SKM-1 (cell line): ENCODE results near the gene LSM11.

Source experiments
- DNase-seq: peaks from one replicate; lab custom pipeline; 2025; ENCODE audit not compliant: unreplicated experiment; lab: John Stamatoyannopoulos, UW

The LSM11 gene

DNA sequence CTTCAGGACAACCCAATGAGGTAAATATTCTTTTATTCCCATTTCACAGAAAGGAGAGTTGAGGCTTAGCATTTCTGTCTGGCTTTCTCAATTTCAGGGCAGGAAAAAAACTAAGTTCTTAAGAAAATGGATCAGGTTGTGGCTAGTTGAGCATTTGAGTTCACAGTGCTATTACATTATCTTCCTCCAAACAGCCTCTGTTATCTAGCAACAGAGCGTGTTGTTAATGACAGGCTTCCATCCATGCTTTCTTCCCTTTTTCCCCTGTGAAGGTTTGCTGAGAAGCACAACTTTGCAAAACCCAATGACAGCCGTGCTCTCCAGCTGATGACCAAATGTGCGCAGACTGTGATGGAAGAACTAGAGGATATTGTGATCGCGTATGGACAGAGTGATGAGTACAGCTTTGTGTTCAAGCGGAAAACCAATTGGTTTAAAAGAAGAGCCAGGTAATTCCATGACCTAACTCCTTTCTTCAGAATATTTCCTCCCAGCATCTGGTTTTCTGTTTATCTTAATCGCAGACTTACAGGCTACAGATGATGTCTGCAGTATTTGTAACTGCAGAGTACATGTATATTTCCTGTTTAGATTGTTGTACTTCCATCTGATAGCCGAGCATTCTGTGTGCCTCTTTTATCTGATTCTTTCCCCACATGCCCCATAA is 10.8 kb upstream of the LSM11 start:
- no peak for DNase-seq

DNA sequence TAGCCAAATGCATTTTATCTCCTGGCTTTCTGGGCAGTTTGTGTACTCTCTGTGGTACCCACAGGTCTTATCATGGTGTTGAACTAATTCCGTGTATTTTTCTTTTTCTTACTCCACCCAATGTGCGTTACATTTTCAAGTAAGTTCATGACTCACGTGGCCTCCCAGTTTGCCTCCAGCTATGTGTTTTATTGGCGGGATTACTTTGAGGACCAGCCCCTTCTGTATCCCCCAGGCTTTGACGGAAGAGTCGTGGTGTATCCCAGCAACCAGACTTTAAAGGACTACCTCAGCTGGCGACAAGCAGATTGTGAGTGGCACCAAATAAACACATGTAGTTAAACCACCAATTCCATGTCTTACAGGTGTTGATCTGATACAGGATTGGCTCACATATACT is 9.1 kb upstream of the LSM11 start:
- DNase-seq, result no peak

DNA sequence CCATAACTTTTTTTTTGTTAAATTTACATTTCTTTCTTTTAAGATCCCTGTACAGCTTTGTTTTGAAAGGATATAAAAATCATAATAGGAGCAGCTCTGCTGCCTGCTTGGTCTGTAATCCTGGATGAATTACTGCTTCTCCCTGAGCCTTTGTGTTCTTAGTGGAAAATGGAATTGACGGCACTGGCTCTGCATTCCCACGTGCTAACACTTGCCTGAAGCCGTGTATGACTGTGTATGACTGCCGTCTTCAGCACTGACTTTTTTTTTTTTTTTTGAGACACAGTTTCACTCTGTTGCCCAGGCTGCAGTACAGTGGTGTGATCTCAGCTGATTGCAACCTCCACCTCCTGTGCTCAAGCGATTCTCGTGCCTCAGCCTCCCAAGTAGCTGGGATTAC is 7.5 kb upstream of the LSM11 start:
- no peak for DNase-seq

DNA sequence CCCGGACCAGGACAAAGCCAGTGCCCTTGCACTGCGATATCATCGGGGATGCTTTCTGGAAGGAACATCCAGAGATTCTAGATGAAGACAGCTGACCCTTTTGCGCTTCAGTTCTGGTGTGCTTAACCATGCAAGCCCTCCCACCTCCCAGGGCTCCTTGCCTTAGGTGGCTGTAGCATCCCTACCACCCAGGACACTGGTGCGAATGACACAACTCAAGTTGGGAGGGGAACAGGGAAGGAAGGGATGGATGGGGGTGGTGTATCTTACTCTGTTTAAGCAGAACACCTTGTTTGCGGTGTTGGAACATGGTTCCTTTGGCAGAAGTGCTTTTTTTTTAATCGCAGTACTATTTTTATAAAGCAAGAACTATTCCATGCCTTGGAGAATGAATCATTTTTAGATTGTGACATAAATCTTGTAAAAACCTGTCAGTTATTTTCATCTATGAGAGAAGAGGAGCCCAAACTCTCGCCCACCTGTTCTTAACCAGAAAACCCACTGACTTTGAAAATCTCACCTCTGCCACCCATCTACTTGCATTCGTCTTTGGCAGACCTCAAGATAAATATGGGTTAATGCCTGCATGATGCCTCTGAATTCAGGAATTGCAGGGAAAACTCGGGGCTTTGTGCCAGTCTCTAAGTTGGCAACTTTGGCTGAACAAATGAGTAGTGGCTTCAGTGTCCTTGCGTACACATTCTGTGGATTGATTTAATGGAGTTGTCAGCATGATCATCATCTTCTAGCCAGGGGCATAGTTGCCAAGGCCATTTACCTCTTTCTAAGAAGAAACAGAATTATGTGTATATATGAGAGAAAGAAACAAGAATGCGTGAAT is 3.9 kb upstream of the LSM11 start:
- no peak for DNase-seq

DNA sequence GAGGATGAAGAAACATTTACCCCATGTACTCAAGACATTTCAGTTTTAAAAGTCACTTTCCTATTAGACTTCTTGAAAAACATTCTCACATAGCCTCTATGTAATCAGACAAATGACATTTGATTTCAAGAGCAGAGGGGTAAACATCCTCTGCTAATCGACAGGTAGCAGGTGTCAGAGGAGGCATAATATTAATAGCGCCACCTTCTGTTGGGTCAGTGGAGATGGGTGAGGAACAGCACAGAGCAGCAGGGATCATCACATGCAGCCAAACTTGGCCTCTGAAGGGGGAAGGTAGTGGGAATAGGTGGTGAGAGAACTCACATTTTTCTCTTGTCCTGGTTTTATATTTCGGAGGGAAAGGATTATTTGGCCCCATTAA is 3.3 kb upstream of the LSM11 start:
- peak; percentile 27 for DNase-seq

DNA sequence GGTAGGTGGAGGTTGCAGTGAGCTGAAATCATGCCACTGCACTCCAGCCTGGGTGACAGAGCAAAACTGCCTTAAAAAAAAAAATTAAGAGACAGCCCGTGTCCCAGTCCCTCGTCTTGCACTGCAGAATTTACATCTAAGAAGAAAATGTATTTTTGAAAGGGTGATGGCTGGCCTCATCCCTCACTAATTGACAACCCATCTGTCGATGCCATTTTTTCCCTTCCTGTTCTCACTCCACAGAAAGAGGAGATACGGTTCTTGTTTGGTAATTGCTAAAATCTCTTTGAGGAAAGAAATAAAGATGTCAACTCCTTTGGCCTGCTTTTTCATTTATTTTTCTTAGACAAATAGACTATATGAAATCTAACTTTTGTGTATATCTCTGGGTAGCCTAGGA is 2.4 kb upstream of the LSM11 start:
- no peak for DNase-seq

DNA sequence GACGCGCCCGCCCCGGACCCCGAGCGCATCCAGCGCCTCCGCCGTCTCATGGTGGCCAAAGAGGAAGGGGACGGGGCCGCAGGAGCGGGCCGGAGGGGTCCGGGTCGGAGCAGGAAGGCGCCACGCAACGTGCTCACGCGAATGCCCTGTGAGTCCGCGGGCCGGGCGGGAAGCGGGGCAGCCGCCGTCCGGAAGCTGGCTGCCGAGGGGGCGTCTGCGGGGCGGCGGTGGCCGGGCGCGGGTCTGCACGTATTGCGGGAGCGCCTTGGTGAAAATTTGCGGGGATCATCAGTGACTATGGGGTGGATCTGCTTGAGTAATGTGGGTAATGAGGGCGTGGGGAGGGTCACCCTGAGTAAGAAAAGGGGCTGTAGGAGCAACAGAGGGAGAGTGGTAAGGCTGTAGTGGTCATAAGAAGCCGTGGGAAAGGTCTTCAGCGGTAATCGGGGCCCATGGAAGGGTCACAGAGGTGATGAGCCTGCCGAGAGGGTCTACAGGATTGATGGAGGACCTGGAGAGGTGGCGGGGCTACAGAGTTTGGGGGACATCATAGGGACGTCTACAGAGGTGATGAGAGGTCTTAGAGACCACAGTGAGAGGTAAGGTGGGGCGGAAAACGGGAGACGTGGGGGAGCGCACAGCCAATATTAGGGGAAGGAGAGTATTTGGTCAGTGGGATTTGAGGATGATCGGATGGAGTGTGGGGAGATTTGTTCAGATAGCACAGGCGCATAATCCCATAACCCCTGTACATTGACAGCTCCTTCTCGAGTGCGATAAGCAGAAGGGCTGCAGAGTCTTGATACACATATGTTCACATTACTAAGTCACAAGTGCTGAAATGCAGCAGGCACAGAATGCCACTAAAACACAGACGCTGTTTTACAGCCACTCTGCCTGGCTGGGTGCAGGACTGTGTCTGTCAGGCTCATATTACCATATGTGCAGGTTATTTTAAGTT is 819 bp downstream of the LSM11 start:
- DNase-seq, result no peak

DNA sequence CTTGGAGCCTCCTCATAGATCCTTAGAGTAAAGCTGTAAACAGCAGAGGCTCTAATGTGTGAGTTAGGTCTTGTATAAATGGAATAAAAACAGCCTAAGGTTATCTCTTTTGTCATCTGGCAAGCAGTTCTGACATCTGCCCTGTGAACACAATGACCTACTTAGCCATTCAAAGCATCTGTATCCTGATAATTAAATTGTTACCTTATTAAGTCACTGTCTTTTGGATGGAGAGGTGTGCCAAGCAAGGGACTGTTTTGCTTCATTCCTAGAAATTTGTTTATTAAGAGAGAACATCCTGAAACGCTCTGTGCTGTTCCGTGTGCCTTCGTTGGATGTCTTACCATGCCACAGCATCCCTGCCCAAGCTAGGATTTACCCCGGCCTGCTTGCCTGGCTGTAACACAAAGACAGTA is 1.5 kb downstream of the LSM11 start:
- no peak for DNase-seq

DNA sequence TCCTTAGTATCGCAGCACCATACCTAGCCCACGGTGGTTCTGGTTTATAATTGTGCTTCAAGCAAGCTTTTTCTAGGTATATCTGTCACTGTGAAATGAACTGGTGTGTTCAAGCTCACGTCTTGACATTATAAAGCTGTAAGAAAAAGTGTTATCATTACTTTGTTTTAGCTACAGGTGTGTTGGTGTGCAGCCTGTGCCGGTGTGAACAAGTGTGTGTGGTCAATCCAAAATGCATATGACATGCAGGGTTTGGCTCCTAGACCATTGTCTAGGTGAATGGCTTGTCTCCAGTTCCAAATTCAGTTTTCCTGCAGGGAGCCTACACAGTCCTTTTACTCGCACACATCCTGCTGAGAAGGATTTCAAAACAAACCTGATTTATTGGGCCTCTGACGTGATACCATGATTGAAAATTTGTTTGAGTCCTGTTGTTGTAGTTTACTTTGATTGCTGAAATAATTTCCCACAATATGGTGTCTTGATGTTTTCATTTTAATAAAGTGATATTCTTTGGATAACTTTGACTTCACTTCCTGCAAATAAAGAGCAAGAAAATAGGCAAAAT is 3.7 kb downstream of the LSM11 start:
- DNase-seq, result no peak

DNA sequence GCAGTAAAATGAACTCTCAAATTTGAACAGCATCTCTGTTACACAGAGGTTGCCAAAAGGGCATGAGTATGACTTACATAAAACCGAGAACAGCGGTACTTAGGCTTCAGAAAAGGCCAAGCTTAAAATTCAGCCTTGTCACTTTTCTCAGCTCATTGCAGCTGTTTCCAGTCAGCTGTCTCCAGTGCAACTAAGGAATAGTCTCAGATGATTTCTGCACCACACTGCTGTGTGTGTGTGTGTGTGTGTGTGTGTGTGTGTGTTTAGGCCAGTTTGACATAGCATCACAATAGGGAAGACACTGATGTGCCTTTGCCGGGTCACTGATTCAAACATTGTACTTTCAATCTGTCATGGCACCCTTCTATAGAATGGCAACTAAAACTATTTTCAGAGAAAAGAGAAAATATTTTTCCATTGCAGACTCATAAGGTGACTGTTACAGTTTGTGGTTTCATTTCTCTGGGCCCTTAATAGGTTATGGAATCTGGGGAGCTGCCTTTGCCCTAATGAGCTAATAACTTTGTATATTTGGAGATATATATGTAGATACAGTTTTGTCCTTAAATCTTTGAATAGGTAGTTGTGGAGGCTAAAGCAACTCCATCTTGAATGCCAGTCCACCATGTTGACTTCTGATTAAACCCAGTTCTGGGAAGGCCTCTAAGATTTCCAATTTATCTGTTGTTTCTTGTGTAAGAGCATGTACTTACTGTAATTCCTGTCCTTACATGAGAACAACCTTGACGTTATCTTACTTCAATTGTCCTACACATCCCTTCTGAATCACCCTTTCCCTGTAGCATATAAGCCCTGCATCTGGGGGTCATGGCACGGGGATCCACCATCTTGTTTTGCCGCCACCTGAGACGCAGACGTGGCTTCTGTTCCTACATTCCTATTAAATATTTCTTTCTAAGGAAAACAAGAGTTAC is 4.5 kb downstream of the LSM11 start:
- DNase-seq, result no peak

DNA sequence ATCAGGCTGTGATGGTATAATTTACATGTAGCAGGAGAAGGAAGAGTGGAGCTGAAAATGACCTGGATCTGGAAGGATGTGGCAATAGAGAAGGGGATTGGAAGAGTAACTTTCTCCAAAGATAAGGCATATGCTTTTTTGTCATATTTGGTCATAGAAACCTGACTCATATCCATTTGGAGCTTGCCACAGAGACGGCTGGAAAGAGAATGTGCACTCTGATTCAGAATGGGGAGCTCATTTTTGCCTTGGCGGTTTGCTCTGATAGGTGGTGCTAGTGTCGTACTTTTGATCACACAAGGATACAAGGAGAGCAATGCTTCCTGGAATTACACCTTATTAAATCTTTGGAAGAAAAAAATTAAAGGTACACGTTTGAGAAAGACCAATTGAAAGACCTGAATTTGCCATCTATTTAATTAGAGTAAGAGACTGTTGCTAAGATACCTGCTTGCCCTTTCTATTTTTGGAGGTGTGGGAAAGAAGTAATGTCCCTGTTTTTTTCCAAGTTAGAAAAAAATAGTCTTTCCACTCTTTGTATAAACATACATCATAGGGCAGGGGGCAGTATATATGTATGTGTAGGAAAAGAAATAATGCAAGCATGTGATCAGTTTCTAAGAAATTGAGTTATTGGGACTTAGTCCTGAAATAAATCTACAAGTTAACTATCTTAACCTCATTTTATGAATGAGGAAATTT is 5.4 kb downstream of the LSM11 start:
- no peak for DNase-seq

DNA sequence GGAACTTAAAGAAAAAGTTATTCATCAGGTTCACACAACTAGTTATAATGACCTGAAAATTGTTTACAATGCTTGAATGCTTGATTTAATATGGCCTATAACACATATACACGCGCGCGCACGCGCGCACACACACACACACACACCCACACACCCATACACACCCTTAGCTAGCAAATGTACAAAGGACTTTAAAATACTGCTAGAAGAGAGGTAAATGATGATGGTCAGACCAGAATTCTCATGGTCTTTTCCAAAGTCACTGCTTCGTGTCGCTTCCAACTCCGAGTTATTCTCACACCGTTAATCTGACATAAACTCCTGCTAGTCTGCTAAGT is 5.9 kb downstream of the LSM11 start:
- DNase-seq, result no peak

DNA sequence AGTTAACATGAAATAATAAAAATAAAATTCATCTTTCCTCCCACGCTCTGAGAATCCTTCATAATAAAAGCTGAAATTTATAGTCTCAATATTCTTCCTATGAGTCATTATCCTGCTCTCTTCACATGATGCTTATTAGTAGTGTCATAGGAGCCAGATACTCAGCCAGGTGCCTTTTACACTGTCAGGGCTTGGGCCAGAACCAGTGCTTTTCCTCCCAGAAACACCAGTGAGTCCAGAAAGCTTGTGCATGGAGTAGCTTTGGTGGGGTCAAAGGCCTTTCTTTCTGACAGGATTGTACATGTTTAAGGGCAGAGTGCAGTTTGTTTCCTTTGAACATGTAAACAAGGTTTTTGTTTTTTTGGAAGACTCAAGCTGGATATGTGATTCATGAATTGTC is 6.8 kb downstream of the LSM11 start:
- no peak for DNase-seq

DNA sequence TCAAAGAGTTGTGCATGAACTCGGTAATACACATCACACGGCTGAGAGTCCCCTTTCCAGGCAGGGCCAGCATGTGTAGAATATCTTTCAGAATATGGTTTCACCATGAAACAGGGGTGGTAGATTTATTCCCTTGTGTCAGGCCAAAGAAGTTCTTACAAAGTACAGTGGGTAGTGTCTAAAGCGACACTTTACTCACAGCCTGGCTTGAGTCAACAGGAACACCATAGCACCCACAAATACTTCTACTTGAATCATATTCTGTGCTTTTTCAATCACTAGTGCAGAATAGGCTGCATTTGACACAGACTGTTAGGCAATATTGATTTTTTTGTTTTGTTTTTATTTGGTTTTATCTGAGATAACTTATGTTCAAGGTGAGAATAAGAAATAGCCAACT is 12.6 kb downstream of the LSM11 start:
- DNase-seq, result no peak

DNA sequence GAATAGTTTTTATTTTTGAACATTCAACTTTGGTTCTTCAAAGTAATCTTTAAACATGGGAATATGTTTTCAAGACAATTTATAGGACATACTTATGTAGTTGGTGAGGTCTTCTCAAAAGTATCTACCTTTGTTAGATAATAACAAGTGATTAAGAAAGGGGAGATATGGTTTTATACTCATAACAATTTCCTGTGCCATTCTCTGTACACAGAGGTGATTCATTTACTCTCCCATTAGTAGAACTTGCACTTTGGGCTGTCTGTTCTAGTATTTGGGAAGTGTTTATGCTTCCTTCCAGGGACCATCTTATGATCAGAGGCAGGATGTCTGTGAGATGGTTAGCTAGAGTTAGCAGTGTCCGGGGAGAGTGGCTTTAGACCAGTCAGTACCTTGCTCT is 15.2 kb downstream of the LSM11 start:
- no peak for DNase-seq

DNA sequence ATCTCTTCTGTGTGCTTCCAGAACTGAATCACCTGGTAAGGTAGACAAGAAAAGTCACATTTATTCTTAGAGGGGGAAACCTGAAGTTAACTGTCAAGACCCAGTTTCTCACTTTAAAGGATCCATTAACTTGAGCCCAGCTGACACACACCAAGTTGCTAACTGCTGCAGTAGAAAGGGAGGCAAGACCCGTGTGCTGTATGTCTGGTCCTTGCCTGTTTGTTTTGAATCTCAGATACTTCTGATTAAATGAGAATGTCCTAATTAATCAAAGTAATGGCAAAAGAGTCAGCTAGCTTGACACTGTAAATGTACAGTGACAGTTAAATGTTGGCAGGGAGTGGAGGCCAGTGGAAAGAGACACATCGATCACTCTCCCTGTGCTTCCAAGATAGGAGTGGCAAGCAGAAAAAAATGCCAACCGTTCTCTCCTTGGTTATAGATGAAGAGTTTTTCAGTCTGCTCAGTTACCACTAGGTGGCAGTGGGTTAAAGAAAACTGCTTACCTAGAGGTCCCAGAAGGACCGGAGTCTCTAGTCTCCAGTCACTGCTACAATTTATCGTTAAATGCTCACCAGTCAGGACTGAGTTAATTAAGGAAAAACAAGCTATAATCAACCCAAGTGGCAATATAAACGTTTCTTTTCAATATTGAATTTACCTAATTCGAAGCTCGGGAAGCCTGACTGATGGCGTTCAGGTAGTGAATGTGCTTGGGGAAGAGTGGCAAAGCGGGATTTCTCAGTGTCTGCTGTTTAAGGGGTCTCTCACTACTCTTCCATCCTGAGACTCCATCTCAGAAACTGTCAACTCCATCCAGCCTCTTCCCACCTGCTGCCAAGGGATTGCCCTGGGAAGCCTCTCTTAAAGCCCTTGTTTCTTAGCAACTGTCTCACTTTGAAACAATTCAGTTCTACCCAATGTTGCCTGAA is 18.4 kb downstream of the LSM11 start:
- DNase-seq, result peak; percentile 75

DNA sequence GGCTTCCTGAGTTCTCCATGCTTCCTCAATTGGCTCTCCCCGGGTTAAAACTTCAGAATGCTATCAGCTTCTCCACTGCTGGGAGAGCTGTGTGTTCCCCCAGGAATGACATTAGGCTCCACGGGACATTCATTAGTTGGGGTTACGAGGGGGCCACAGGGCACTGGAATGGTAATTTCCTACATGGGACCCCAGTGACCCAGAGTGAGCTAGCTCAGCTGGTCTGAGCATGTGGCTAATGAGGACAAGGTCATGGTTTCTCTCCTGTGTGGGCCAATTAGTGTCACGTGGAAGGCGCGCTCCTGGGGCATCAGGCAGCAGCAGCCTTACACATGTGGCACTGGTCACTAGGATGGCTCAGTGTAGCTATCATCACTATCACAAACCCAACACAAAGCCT is 21.0 kb downstream of the LSM11 start:
- no peak for DNase-seq

DNA sequence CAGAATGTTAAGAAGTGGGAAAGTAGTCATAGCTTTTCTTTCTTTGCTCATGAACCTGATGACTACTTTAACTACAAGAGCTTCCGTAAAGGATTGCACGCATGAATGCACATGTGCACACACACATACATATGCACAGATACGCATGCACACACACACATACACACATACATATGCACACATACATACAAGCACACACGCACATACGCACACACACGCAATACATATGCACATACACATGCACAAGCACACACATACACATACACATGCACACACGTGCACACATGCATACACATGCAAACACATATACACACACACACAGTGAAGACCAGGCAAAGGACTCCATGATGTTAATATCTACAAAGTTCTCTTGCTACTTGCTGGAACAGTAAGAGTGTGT is 22.9 kb downstream of the LSM11 start:
- DNase-seq, result no peak

DNA sequence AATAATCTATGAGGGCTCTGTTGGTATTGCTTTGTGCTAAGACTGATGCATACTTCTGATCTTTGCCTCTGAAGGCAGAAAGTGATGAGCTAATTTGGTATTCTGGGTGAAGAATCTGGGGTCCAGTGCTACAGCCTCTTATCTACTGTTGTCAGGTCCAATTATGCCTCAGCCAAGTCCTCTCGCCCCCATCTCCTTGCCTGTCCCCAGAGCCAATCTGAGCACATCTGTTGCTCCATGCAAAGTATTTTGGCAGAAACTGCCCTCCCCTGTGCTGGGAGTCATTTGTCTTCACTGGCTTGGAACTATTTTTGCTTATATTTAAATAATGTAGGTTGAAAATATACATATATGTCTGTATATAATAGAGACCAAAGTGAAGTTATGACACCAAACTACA is 23.4 kb downstream of the LSM11 start:
- no peak for DNase-seq
